ENCODE data around the gene SORD.

DNA sequence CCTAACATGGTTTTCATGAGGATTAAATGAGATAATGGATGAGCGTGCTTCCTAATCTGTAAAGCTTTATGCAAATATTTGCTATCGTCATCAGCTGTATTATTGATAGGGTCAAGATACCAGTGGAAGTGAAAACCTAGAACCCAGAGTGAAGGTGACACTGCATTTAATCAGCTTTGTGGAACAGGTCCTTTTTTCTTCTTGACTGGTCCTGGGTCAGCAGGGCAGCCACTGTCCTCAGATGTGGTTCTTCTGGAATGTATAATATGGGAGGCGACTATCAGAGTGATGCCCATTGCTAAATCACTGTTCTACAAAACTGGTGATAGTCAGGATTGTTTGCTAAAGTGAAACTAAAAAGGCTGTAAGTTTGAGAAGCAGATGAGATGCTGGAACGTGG is 41.4 kb downstream of the SORD start:
- TF ChIP-seq CTCF (IDR thresholded peaks at IDR 0.05) (no peak), POLR2A (IDR thresholded peaks at IDR 0.05) (no peak)
